Loucy (cell line): Measurements from ENCODE around the gene TBPL2.

Source experiments
- EZH2phosphoT487 ChIP-seq: fragments of 200-600 bp; IDR thresholded peaks from 2 replicates; pipeline ENCODE4 v1.6.1; 2018; ENCODE audit warnings: antibody characterized with exemption, mild to moderate bottlenecking, moderate library complexity, borderline replicate concordance
- TF ChIP-seq, protein P1 (sequence below): fragments of 200-600 bp; sonication (generic); conservative IDR thresholded peaks from 2 replicates; pipeline ENCODE4 v1.5.1; 2014; ENCODE audit warnings: mild to moderate bottlenecking, antibody characterized with exemption, low read length

DNA sequence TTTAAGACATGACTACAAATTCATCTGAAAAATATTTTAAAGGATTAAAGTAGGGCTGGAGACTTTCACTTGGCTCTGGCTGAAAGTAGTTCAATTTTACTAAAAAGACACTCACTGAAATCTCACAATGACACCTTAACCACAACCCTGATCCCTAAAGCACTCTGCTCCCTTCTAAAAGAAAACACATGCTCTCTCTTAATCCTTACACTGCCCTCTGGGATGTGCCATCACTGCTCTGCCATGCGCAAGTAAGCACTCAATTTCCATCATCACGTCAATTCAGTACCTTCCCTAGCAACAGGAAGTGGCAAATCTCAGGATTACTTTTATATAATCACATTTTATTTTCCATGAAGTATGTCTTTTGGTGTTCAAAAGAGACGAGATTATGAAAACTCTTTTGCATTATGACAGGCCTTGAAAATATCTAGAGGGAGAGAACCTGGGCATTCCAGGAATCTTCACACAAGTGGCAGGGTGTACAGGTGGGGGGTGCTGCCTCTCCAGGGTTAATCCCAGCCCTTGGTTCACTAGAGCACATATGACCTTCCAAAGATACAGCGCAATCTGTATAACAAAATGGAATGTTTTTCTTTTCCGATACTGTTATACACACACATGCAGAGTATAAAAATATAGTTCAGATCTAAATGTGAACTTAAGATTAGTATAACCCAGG is 36.1 kb downstream of the TBPL2 start:
- TF ChIP-seq, protein P1, sequence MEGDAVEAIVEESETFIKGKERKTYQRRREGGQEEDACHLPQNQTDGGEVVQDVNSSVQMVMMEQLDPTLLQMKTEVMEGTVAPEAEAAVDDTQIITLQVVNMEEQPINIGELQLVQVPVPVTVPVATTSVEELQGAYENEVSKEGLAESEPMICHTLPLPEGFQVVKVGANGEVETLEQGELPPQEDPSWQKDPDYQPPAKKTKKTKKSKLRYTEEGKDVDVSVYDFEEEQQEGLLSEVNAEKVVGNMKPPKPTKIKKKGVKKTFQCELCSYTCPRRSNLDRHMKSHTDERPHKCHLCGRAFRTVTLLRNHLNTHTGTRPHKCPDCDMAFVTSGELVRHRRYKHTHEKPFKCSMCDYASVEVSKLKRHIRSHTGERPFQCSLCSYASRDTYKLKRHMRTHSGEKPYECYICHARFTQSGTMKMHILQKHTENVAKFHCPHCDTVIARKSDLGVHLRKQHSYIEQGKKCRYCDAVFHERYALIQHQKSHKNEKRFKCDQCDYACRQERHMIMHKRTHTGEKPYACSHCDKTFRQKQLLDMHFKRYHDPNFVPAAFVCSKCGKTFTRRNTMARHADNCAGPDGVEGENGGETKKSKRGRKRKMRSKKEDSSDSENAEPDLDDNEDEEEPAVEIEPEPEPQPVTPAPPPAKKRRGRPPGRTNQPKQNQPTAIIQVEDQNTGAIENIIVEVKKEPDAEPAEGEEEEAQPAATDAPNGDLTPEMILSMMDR = no peak
- no peak for TF ChIP-seq EZH2phosphoT487
